Measurements from ENCODE around the gene PBX3.

DNA sequence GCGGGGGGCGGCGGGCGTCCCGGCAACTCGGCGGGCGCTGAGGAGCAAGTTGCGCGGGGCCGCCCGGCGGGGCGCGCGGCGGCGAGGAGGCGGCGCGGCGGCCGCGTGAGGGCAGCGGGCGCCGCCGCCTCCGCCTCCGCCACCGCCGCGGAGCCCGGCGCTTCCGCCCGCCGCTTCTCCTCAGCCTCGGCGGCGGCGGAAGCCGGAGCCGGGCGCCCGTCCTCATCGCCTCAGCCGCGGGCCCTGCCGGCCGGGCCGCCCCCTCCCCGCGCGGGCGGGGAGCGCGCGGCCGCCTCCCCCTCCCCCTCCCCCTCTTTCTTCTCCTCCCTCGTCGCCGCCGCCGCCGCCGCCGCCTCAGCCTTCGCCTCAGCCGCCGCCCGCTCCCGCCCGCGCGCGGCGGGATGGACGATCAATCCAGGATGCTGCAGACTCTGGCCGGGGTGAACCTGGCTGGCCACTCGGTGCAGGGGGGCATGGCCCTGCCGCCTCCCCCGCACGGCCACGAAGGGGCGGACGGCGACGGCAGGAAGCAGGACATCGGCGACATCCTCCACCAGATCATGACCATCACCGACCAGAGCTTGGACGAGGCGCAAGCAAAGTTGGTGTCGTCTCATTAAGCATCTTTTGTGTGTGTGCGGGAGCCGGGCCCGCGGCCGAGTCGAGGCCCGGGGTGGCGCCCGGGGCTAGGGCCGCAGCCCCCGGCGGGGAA, at the start of gene PBX3:
- no peak for TF ChIP-seq CTCF (IDR thresholded peaks at IDR 0.05 in 8 of 11, conservative IDR thresholded peaks at IDR 0.05 in 3 of 11)
- TF ChIP-seq POLR2AphosphoS5 (IDR thresholded peaks at IDR 0.05) = peak; percentile 32 to 80 (median 77)
- no peak for TF ChIP-seq POLR2A (IDR thresholded peaks at IDR 0.05)
